Liver (tissue), 2 donors: ENCODE measurements around the gene NOP14.

Experiments
- RAD21 ChIP-seq, 2 donors: IDR thresholded peaks; 2 replicates each; pipeline ENCODE4 v1.6.1; 2016; ENCODE audit warnings: antibody characterized with exemption in 2 of 2, mild to moderate bottlenecking in 2 of 2
- REST ChIP-seq: IDR thresholded peaks from 2 replicates; pipeline ENCODE4 v1.6.1; 2016; ENCODE audit warnings: antibody characterized with exemption, mild to moderate bottlenecking
- RXRA ChIP-seq, 2 donors: IDR thresholded peaks; 2 replicates each; pipeline ENCODE4 v1.6.1; 2017 to 2018; ENCODE audit warnings: antibody characterized with exemption in 2 of 2, mild to moderate bottlenecking in 1 of 2
- YY1 ChIP-seq: IDR thresholded peaks from 2 replicates; pipeline ENCODE4 v1.6.1; 2016; ENCODE audit warnings: antibody characterized with exemption, mild to moderate bottlenecking
- donor health status: healthy.

- TF ChIP-seq RAD21 (IDR thresholded peaks at IDR 0.05) (peak in 1 of 2 donors; percentile 19), RXRA (IDR thresholded peaks at IDR 0.05) (peak; percentile 43 to 44), YY1 (no peak), REST (no peak)
Measured at GRCh38 chr4:2946812-2947600, 16.2 kb downstream of the NOP14 start.
